ENCODE measurements around the gene RMND5A. TPM values are rescaled to one million over a fixed set of nuclear protein-coding genes. Genes with fewer than 3 reads are reported as not detected.

RMND5A gene
- total and polyA plus RNA-seq, 2 donors from 2014 or later = 13.9 to 33.6 TPM

DNA sequence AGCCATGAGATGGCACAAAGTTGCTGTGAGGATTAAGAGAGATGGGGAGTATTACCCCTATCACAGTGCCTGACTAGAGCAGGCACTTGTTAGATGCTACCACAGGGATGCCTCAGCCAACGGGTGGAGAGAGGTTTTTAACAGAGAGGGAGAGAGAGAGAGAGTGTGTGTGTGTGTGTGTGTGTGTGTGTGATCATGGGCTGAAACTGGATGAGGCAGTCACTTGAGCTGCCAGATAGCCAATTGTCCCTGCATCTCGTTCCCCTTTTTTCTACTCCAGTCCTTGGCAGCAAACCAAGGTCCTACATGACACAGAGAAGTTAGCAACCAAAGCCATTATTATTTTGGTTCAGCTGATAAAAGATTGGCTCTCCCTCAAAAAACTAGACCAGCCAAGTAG, 67.6 kb downstream of the RMND5A start:
- Histone ChIP-seq H3K4me3 (ENCODE audit: low read length in 3 of 3) (no peak overlapping the region), H3K36me3 (ENCODE audit: control insufficient read depth in 2 of 3, insufficient read depth in 3 of 3, low read length in 3 of 3) (no peaks in the 10 kb centered on the region), H3K9me3 (ENCODE audit: control insufficient read depth in 2 of 3, insufficient read depth in 1 of 3, low read length in 3 of 3) (no peaks in the 10 kb centered on the region), H3K4me1 (ENCODE audit: control insufficient read depth in 2 of 3, insufficient read depth in 2 of 3, low read depth in 1 of 3, low read length in 3 of 3) (peaks cover 0 to 5% (median 0%) of the 10 kb centered on the region in 3 donors), H3K27me3 (ENCODE audit: control insufficient read depth, insufficient read depth, low read length) (peaks cover 27% of the 10 kb centered on the region), H3K9ac (ENCODE audit: low read length in 3 of 3) (no peak overlapping the region), H3K27ac (ENCODE audit: low read depth in 2 of 2, low read length in 2 of 2) (no peak overlapping the region)
- TF ChIP-seq CTCF (IDR thresholded peaks at IDR 0.05; ENCODE audit: borderline replicate concordance, extremely low read depth, insufficient read depth) = no peak
- no peak for FAIRE-seq
- DNase-seq = peak in 1 of 5 donors; percentile 20
- intact Hi-C loops (cut with DNase I) = no loop called here

DNA sequence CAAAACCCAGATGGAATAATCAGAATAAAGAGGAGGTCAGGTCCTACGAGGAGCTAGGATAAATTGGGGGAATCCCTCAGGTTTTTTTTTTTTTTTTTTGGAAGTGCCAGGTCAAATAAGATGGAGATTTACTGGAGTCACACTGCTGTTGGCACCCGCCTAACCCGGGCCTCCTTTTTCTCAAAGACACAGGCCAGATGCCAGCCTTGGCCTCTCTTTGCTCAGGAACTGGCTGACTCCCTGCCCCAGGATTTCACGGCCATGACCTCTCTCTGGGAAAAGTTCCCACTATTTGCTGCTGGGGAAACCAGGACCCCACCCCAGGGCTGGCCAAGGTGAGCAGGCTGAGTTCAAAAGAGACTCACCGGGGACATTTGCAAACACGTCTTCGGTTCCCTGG, 68.1 kb downstream of the RMND5A start:
- no peak overlapping the region for H3K27ac ChIP-seq (ENCODE audit: low read depth in 2 of 2, low read length in 2 of 2)
- intact Hi-C loops (cut with DNase I) = no loop called here

GRCh38 chr2:86788881-86789686, 69.0 kb downstream of the RMND5A start:
- H3K27ac ChIP-seq (ENCODE audit: low read depth in 2 of 2, low read length in 2 of 2) = no peak overlapping the region
- no peak overlapping the region for H3K4me3 ChIP-seq (ENCODE audit: low read length in 3 of 3)
- H3K4me1 ChIP-seq (ENCODE audit: control insufficient read depth in 2 of 3, insufficient read depth in 2 of 3, low read depth in 1 of 3, low read length in 3 of 3) = peaks cover 0 to 5% (median 0%) of the 10 kb centered on the region in 3 donors
- no peak overlapping the region for H3K9ac ChIP-seq (ENCODE audit: low read length in 3 of 3)
- H3K9me3 ChIP-seq (ENCODE audit: control insufficient read depth in 2 of 3, insufficient read depth in 1 of 3, low read length in 3 of 3) = no peaks in the 10 kb centered on the region
- intact Hi-C loops (cut with DNase I) = no loop called here
- peaks cover 34% of the 10 kb centered on the region for H3K27me3 ChIP-seq (ENCODE audit: control insufficient read depth, insufficient read depth, low read length)
- DNase-seq (peak; percentile 30 to 75 (median 42)), FAIRE-seq (no peak)
- no peak for TF ChIP-seq CTCF (IDR thresholded peaks at IDR 0.05; ENCODE audit: borderline replicate concordance, extremely low read depth, insufficient read depth)
- no peaks in the 10 kb centered on the region for H3K36me3 ChIP-seq (ENCODE audit: control insufficient read depth in 2 of 3, insufficient read depth in 3 of 3, low read length in 3 of 3)

More for the DNA sequence above, 68.1 kb downstream of the RMND5A start:
- H3K4me3 ChIP-seq (ENCODE audit: low read length in 3 of 3) = no peak overlapping the region
- no peak for TF ChIP-seq CTCF (IDR thresholded peaks at IDR 0.05; ENCODE audit: borderline replicate concordance, extremely low read depth, insufficient read depth)
- no peaks in the 10 kb centered on the region for H3K9me3 ChIP-seq (ENCODE audit: control insufficient read depth in 2 of 3, insufficient read depth in 1 of 3, low read length in 3 of 3)
- H3K36me3 ChIP-seq (ENCODE audit: control insufficient read depth in 2 of 3, insufficient read depth in 3 of 3, low read length in 3 of 3) = no peaks in the 10 kb centered on the region
- no peak overlapping the region for H3K9ac ChIP-seq (ENCODE audit: low read length in 3 of 3)
- peaks cover 31% of the 10 kb centered on the region for H3K27me3 ChIP-seq (ENCODE audit: control insufficient read depth, insufficient read depth, low read length)
- DNase-seq (no peak), FAIRE-seq (no peak)
- peaks cover 0 to 5% (median 0%) of the 10 kb centered on the region in 3 donors for H3K4me1 ChIP-seq (ENCODE audit: control insufficient read depth in 2 of 3, insufficient read depth in 2 of 3, low read depth in 1 of 3, low read length in 3 of 3)
